HepG2 (cell line): ENCODE data around the gene RPLP2. TPM values are rescaled to one million over a fixed set of nuclear protein-coding genes. Genes with fewer than 3 reads are reported as not detected.
A peak's percentile ranks its signal among the peaks of the same experiment; 100 is the strongest.

ENCODE experiments used
- BCLAF1 ChIP-seq: fragments of 450-650 bp; IDR thresholded peaks from 2 replicates; pipeline ENCODE4 v1.6.1; 2017; ENCODE audit warnings: mild to moderate bottlenecking
- BRD4 ChIP-seq: sonication (generic); formaldehyde crosslinking; IDR thresholded peaks from 2 replicates; pipeline ENCODE4 v1.4.0; 2020; ENCODE audit warnings: missing genetic modification reagents
- CSRNP1 ChIP-seq: sonication (generic); formaldehyde crosslinking; IDR thresholded peaks from 2 replicates; pipeline ENCODE4 v1.8.1; 2023; ENCODE audit warnings: mild to moderate bottlenecking, missing genetic modification reagents
- GFI1 ChIP-seq: sonication (generic); formaldehyde crosslinking; IDR thresholded peaks from 2 replicates; pipeline ENCODE4 v1.5.0; 2020; ENCODE audit warnings: missing genetic modification reagents, mild to moderate bottlenecking, borderline replicate concordance
- HMGA1 ChIP-seq: sonication (generic); formaldehyde crosslinking; conservative IDR thresholded peaks from 2 replicates; pipeline ENCODE4 v1.4.0; 2020; ENCODE audit warnings: missing genetic modification reagents
- HMGXB3 ChIP-seq: sonication (generic); formaldehyde crosslinking; IDR thresholded peaks from 2 replicates; pipeline ENCODE4 v1.4.0; 2020; ENCODE audit warnings: missing genetic modification reagents, borderline replicate concordance
- HNF4A ChIP-seq: sonication (generic); formaldehyde crosslinking; IDR thresholded peaks from 2 replicates; pipeline ENCODE4 v1.4.0; 2020; ENCODE audit warnings: missing genetic modification reagents
- NFKBIZ ChIP-seq: IDR thresholded peaks from 2 replicates; pipeline ENCODE4 v1.6.1; 2018; ENCODE audit warnings: missing genetic modification reagents, missing compliant biosample characterization
- ZNF354B ChIP-seq: sonication (generic); formaldehyde crosslinking; IDR thresholded peaks from 2 replicates; pipeline ENCODE4 v1.8.0; 2022; ENCODE audit warnings: mild to moderate bottlenecking, missing genetic modification reagents
- ZNF44 ChIP-seq: sonication (generic); formaldehyde crosslinking; IDR thresholded peaks from 2 replicates; pipeline ENCODE4 v1.5.1; 2020; ENCODE audit warnings: mild to moderate bottlenecking, missing genetic modification reagents
- ZNF83 ChIP-seq: sonication (generic); formaldehyde crosslinking; IDR thresholded peaks from 2 replicates; pipeline ENCODE4 v1.4.0; 2020; ENCODE audit warnings: missing genetic modification reagents, mild to moderate bottlenecking, borderline replicate concordance
- polyA plus RNA-seq, 8 experiments: library from polyadenylated mRNA; depleted of rRNA in 3 of 8; stranded (reverse) in 7 of 8; unstranded in 1 of 8; fragments of >200 nt; fragmentation: Illumina TruSeq in 4 of 8; extraction: Trizol in 4 of 8; gene quantifications; 2 replicates each; pipeline versions ENCODE4 v1.2.1 to v1.2.3, GENCODE V29; 2011 to 2016; ENCODE audit warnings: low read depth in 4 of 8, missing spikeins in 1 of 8, mixed read lengths in 1 of 8; ENCODE audit not compliant: insufficient read depth in 1 of 8
- total RNA-seq, 5 experiments: library from RNA; depleted of rRNA; stranded (reverse); fragments of >200 nt; fragmentation: Illumina TruSeq; extraction: Trizol; gene quantifications; 2 replicates each; pipeline ENCODE4 v1.2.3, GENCODE V29; 2016; ENCODE audit warnings: low read depth in 1 of 5
- TF ChIP-seq, protein P1 (sequence below): sonication (generic); formaldehyde crosslinking; IDR thresholded peaks from 2 replicates; pipeline ENCODE4 v1.4.0; 2020; ENCODE audit warnings: missing genetic modification reagents
- TF ChIP-seq, protein P2 (sequence below): sonication (generic); formaldehyde crosslinking; IDR thresholded peaks from 2 replicates; pipeline ENCODE4 v1.8.1; 2023; ENCODE audit warnings: mild to moderate bottlenecking, missing genetic modification reagents
- TF ChIP-seq, protein P3 (sequence below): sonication (generic); formaldehyde crosslinking; IDR thresholded peaks from 2 replicates; pipeline ENCODE4 v1.9.0; 2021; ENCODE audit warnings: missing genetic modification reagents, mild to moderate bottlenecking, borderline replicate concordance

The RPLP2 gene
- total and polyA plus RNA-seq, 2 of the 13 experiments (the other 11 are each of a cell fraction or from before 2014, with no cell fraction given), result 978 to 2,106 TPM

DNA sequence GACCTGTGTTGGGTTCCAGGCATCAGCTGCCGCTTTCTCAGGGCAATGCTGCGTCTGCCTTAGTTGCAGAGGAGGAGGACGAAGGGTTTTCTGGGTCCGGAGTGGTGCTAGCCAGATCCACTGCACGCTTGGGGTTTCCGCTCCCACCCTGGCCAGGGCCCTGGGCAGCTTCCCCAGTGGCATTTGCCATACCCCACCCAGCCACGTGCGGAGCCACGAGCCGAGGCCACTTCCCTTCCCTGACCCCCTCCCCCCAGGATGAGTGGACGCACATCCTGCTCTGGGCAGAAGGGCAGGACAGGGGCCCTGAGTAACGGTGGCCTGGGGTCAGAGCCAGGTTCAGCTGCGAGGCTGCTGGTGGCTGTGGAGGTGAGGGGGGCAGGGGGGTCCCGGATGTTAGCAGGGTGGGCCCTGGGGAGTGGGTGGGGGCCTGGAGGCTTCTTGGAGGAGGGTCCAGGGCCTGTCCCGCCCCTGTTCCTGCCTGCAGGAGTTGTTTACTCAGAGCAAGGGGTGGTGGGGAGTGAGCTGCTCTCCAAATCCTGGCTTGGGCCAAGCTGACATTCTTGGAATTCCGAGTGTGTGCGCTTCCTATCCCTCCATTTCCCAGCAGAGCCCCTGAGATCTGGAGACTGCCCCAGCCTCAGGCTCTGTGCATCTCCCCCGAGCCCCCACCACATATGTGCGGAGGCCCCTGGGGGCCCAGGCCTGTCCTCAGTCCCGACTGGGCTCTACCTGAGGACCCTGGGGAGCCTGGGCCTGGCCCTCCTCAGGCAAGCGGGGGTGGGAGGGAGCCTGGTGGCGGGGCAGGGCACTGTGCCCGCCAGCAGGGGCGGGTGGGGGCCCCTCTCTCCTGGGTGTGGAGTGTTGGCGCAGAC, 34.3 kb downstream of the RPLP2 start (continued):
- TF ChIP-seq, protein P1, sequence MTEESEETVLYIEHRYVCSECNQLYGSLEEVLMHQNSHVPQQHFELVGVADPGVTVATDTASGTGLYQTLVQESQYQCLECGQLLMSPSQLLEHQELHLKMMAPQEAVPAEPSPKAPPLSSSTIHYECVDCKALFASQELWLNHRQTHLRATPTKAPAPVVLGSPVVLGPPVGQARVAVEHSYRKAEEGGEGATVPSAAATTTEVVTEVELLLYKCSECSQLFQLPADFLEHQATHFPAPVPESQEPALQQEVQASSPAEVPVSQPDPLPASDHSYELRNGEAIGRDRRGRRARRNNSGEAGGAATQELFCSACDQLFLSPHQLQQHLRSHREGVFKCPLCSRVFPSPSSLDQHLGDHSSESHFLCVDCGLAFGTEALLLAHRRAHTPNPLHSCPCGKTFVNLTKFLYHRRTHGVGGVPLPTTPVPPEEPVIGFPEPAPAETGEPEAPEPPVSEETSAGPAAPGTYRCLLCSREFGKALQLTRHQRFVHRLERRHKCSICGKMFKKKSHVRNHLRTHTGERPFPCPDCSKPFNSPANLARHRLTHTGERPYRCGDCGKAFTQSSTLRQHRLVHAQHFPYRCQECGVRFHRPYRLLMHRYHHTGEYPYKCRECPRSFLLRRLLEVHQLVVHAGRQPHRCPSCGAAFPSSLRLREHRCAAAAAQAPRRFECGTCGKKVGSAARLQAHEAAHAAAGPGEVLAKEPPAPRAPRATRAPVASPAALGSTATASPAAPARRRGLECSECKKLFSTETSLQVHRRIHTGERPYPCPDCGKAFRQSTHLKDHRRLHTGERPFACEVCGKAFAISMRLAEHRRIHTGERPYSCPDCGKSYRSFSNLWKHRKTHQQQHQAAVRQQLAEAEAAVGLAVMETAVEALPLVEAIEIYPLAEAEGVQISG, result peak; percentile 53; the same call in 1 of the 2 replicates
- TF ChIP-seq HNF4A (CRISPR knock-in tag) (0 out of 2 replicates have a peak, but pooled peaks have one; percentile 8), GFI1 (peak; percentile 53; the same call in 1 of the 2 replicates), NFKBIZ (CRISPR knock-in tag) (no peak), CSRNP1 (CRISPR knock-in tag) (no peak), HMGA1 (CRISPR knock-in tag) (no peak), HMGXB3 (no peak), ZNF354B (CRISPR knock-in tag) (no peak), ZNF83 (CRISPR knock-in tag) (no peak), ZNF44 (no peak), BCLAF1 (no peak), BRD4 (CRISPR knock-in tag) (no peak)
- TF ChIP-seq, protein P2, sequence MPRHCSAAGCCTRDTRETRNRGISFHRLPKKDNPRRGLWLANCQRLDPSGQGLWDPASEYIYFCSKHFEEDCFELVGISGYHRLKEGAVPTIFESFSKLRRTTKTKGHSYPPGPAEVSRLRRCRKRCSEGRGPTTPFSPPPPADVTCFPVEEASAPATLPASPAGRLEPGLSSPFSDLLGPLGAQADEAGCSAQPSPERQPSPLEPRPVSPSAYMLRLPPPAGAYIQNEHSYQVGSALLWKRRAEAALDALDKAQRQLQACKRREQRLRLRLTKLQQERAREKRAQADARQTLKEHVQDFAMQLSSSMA (CRISPR knock-in tag), result no peak
- TF ChIP-seq, protein P3, sequence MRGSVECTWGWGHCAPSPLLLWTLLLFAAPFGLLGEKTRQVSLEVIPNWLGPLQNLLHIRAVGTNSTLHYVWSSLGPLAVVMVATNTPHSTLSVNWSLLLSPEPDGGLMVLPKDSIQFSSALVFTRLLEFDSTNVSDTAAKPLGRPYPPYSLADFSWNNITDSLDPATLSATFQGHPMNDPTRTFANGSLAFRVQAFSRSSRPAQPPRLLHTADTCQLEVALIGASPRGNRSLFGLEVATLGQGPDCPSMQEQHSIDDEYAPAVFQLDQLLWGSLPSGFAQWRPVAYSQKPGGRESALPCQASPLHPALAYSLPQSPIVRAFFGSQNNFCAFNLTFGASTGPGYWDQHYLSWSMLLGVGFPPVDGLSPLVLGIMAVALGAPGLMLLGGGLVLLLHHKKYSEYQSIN, result no peak
